T1000 (cell line): ENCODE results near the gene JADE2.

Experiments
- DNase-seq: peaks from one replicate; lab custom pipeline; 2025; ENCODE audit warnings: mixed read lengths; lab: John Stamatoyannopoulos, UW

The JADE2 gene

GRCh38 chr5:134570365-134570758 lies 44.9 kb downstream of the JADE2 start:
- no peak for DNase-seq

GRCh38 chr5:134570886-134571285 lies 45.4 kb downstream of the JADE2 start:
- DNase-seq = no peak

DNA sequence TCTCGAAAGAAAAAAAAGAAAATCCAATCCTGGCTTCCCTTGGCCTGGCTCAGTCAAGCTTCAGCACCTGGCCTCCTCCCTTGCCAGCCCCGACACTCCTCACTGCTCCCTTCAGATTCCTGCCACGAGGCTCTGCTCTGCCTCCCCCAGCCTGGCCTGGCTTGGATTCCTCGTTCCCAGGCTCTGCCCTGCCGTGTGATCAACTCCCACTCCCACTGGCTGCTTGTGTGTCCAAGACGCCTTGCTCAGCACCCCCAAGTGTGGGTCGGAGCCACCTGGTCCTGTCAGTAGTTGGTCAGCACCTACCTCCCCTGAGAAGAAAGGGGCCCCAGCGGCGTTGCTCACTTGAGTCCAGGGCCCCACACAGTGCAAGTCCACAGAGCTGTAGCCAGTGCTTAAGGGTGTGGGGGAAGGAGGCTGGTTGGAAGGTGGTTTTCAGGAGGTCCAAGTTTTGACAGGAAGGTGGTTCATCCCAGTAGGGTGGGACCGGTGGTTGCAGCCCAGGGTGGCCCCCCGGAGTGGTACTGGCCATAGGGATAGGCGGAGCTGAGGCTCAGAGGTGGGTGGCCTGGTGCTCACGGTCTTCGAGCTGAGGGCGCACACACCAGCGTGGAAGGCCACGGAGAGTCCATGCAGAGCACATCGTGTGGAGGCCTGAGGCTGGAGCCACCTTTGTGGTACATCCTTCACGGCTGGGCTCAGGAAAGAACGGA lies 46.4 kb downstream of the JADE2 start:
- DNase-seq = no peak

DNA sequence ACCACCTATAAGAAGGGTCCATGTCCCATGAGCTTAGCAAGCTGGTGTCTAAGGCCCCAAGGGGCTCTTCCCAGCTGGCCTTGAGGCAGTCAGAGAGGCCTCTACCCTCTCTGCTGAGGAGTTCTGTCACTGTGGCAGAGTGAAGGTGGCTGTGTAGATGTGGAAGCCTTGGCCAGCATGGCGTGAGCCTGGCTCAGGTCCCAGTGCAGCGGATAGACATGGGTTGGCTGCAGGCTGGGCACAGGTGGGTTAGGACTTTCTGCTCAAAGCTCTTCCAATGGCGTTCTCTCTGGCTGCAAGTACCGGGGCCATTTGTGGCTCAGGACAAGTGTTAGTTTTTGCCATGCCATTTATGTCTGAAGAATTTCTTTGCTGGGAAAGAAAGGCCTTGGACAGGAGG lies 47.3 kb downstream of the JADE2 start:
- no peak for DNase-seq

DNA sequence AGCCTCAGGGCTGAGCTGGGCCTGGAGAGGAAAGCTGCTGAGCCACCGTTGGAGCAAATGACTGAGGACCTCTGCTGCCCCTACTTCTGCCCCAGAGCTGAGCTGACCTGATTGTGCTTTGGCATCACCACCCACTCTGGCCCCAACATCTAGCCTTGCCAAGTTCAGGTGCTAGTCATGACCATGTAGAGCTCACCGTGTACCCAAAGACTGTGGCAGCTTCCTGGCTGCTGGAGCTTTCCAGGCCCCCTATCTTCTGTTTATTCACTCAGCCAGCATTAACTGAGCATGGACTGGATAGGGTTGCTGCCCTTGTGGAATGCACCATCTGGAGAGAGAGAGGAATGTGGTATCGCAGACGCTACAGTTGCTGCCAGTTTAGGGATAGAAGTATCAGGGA lies 49.1 kb downstream of the JADE2 start:
- no peak for DNase-seq

DNA sequence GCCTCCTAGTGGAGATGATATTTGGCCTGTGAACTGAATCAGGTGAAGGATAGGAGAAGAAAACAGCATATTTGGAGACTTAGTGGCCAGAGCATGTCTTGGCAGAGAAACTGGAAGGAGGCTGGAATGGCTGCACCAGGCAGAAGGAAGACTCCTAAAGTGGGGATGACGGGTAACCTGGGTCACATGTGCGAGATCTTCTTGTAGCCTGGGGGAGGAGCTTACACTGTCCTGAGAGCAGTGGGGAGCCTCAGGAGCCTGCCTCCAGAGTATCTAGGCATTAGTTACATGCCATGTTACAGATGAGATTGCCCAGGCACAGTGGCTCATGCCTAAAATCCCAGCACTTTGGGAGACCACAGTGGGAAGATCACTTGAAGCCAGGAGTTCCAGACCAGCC lies 49.8 kb downstream of the JADE2 start:
- DNase-seq = no peak

GRCh38 chr5:134576386-134577021 lies 51.0 kb downstream of the JADE2 start:
- no peak for DNase-seq

DNA sequence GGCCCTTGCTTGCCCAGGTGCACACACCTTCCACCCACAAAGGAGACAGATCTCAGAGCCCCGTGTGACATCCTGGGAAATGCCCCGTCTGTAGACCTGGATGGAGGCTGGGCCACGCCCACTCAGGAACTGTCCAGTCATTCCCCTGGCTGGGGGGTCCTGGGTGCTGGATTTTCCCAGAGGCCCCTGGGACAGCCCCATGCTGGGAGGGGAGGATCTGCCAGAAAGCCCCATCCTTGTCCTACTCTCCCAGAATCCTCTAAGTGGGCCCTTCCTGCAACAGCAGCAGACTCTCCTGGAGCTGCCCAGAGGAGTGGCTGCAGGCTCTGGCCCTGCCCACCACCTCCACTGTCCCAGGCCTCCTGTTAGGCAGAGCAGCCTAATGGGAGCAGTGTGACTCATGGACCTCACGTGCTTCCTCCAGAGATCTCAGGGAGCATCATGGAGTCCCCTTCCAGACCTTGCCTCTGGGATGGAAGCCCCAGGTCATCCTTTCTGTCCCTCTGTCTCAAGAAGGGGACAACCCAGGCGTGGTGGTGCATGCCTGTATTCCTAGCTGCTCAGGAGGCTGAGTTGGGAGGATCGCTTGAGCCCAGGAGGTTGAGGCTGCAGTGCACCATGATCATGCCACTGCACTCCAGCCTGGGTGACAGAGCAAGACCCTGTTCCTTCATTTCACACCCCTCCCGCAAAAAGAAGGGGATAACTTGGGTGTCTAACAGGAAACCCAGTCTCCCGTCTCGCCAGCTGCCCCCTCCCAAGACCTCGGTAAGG lies 51.7 kb downstream of the JADE2 start:
- peak; percentile 34 for DNase-seq

DNA sequence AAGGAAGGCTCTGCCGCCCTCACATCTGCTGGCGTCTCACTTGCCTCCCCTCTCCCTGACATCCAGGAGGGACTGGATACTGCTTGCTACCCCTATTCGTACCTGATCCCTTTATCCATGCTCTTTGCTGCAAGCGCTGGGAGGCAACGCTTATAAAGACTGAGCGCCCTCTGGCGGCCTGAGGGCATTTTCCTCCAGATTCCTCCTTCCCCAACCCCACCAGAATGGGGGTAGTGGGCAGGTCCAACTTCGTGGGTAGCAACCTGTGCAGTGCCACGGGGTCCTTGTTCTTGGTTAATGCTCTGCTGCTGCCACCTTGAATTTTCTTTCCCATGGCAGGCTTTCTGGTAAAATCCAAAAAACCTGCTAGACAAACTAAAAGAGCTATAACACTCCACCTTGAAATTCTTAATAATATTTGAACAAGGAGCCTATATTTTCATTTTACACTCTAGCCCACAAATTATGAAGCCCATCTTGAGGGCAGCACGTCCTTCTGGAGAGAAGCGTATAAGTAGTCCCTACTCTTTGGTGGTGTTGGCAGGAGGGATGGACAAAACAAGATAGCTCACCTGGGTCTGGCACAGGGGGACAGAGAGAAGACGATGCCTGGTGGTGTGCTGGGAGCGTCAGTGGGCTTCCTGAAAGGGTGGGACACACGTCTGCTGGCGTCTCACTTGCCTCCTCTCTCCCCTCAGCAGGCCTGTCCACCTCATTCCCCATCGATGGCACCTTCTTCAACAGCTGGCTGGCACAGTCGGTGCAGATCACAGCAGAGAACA lies 52.5 kb downstream of the JADE2 start:
- DNase-seq = peak; percentile 52

GRCh38 chr5:134578578-134579283 lies 53.3 kb downstream of the JADE2 start:
- DNase-seq = no peak

DNA sequence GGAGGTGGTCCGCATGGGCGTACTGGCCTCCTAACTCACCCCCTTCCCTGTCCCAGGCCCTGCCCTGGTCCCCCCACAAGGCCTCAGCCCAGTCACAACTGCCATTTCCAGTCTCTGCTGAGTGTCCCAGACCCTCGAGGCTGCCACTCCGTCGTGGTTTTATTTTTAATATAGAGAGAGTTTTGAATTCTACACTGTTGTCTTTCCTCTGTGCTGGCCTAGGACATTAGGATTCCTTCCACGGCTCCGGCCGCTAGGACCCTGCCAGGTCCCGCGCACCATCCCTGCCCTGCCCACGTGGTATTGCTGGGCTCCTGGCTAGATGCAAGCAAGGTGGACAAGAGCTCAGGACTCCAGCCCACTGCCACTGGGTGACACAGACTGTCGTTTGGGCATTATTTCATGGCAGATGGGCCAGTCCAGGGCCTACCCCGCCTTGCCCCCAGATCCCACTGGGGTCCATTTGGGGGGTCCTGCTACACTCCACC lies 53.9 kb downstream of the JADE2 start:
- DNase-seq = no peak

- DNase-seq = no peak
These were observed 54.6 kb downstream of the JADE2 start for GRCh38 chr5:134580001-134580460.

DNA sequence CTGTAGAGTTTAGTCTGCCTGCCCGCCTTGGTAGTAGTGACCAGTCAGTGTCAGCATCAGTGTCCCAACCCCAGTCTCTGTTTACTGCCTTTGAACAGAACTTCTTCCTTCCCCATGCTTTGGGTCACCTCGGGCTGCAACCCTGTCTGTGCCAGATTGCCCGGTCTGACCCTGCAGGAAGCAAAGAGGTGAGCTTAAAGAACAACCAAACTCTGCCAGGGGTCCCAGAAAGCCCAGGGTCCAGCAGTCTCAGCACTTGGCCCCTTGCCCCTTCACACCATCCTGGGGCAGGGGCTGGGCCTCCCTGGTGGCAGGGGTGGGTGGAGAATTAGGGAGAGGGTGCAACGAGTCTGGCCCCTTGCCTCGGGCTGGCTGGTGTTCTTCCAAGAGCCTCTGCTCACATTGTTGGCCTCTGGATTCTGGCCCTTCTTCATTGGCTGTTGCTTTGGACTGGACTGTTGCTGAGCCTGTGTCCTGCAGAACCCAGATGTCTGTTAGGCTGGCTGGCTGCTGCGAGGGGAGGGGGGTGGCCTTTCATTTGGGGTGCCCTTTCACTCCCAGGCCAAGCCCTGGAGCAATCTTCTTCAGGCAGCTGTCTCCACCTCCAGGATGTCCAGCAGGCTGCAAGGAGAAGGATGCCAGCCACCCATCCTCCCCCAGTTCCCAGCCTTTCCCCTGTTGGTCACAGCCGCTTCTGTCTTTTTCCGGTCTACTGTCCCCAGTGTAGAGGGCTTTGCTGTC lies 55.9 kb downstream of the JADE2 start:
- DNase-seq = no peak

DNA sequence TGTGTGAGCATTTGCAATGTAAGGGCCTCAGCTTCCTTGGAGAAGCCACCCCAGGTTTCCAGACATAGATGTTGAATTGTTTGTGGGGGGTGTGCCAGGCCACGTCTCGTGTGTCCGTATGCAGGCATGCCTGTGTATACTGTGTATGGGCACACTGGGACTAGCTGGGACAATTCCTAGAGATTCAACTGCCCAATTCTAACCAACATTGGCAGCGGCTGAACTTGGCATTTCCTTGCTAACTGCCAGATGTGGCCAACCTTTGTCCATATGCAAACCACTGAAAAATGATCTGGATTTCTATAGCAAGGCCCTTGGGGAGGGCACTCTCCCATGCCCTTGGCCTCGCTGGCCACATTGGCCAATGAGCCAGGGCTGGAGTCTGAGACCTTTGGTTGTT lies 56.8 kb downstream of the JADE2 start:
- DNase-seq = no peak

DNA sequence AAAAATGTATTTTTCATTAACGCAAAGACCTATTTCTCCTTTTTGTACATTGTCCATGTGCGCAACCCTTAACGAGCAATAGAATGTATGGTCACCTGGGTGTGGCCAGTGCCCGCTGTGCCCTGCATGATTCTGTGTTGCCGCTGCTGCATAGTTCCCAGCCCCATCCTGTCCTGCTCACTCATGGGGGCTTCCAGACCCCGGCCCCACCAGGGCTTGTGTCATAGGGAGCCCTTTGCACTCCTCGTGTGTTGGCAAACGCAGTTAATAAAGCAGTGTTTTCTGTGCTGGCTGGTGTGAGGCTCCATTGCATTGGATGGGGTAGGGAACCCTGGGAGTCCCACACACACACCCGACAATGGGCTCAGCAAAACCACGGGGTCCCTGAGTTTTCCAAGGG lies 57.5 kb downstream of the JADE2 start:
- DNase-seq = no peak

DNA sequence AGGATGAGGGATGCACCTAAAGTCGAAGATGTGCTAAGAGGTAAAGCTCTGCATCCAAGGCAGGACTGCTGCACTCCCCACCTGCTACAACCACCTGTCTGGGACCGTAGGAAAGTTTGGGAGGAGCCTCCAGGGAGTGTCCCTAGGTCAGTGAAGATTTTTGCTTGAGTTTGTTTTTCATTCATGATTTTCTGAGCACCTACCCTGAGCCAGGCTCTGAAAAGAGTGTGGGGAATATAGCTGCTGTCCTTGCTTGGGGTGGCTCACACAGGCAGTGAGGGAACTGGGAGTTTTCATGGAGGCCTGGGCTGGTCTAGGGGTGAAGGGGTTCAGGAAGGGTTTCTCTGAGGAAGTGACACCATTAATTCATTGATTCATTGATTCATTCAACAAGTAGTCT lies 58.3 kb downstream of the JADE2 start:
- DNase-seq = no peak

GRCh38 chr5:134584662-134585061 lies 59.2 kb downstream of the JADE2 start:
- DNase-seq = no peak

GRCh38 chr5:134585966-134586365 lies 60.5 kb downstream of the JADE2 start:
- DNase-seq = no peak

DNA sequence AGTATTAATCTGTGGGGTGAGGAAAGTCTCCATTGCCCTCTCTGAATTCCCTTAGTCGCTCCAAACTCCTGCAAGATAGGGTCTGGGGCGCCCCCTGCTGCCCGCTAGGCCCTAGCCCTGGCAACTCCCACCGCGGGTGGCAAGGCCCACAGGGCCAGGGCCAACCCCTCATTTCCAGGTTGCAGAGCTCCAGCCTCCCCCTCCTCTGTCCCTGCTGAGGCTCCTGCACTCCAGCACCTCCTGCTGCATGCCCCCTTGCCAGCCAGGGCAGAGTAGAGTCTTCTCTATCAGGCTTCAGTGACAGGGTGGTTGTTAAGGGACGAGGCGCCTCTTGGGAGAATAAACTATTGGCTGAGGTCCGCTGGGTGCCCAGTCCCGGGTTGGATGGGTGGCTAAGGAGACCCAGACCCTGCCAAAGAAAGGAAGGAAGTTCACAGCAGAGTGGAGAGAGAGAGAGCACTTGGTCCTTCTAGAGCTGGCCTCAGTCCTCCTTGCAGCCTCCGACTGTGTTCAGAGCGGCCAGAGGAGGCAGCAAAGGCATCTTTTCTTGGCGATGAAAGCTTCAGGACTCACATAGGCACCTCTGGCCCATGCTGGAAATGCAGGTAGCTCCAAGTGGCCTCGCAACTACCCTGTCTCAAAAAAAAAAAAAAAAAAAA lies 61.5 kb downstream of the JADE2 start:
- DNase-seq = peak; percentile 64

- DNase-seq = no peak
These were observed 65.7 kb downstream of the JADE2 start for GRCh38 chr5:134590992-134591659.
